IMR-90 (cell line): ENCODE data around the gene C11orf58. TPM values are rescaled to one million over a fixed set of nuclear protein-coding genes. Genes with fewer than 3 reads are reported as not detected.

Experiments
- ATAC-seq: fragments of 200-7000 bp; cut with Tn5 transposase; 2 replicates; pipeline ENCODE4 v1.9.1; 2020; ENCODE audit warnings: low read depth, mild to moderate bottlenecking, moderate library complexity
- BruUV-seq: library from RNA; stranded (reverse); fragments of 400-500 nt; replicated peaks from 2 replicates; lab custom pipeline; 2021; lab: Mats Ljungman, UMichigan
- CTCF ChIA-PET: fragments of 300-600 bp; formaldehyde crosslinking; extraction: SDS; loops from one replicate; lab custom pipeline; 2021; ENCODE audit warnings: antibody characterized with exemption; lab: Yijun Ruan, JAX
- POLR2A ChIA-PET: fragments of 300-600 bp; sonication (Branson Sonifier 250); formaldehyde crosslinking; loops from one replicate; lab custom pipeline; 2022; ENCODE audit warnings: antibody characterized with exemption; ENCODE audit not compliant: unreplicated experiment; lab: Charles Lee
- DNase-seq: peaks from one replicate; pipeline ENCODE4 v3.0.0; 2013
- H2AFZ ChIP-seq: replicated peaks from 2 replicates; pipeline ENCODE3; 2013; ENCODE audit warnings: low read length, mild to moderate bottlenecking; ENCODE audit not compliant: poor library complexity
- H2AK5ac ChIP-seq: 2 replicates; pipeline ENCODE4 v1.6.1; 2013; ENCODE audit warnings: low read depth, low read length, inconsistent platforms
- H2AK9ac ChIP-seq: replicated peaks from 2 replicates; pipeline ENCODE3; 2013; ENCODE audit warnings: mild to moderate bottlenecking, low read depth, low read length, moderate library complexity; ENCODE audit not compliant: poor library complexity
- H2BK120ac ChIP-seq: 2 replicates; pipeline ENCODE4 v1.6.1; 2013; ENCODE audit warnings: low read depth, low read length, inconsistent platforms
- H2BK15ac ChIP-seq: 3 replicates; pipeline ENCODE4 v1.6.1; 2013; ENCODE audit warnings: low read depth, low read length, inconsistent platforms
- H2BK20ac ChIP-seq: 2 replicates; pipeline ENCODE4 v1.6.1; 2013; ENCODE audit warnings: low read depth, mild to moderate bottlenecking, inconsistent platforms, low read length, moderate library complexity
- H2BK5ac ChIP-seq: 2 replicates; pipeline ENCODE4 v1.6.1; 2013; ENCODE audit warnings: mild to moderate bottlenecking, low read depth, low read length, inconsistent platforms; ENCODE audit not compliant: poor library complexity, severe bottlenecking
- H3K14ac ChIP-seq: replicated peaks from 2 replicates; pipeline ENCODE4 v1.6.1; 2013; ENCODE audit warnings: low read depth, low read length, inconsistent platforms
- H3K18ac ChIP-seq: 2 replicates; pipeline ENCODE4 v1.6.1; 2013; ENCODE audit warnings: low read depth, low read length, control low read depth
- H3K23ac ChIP-seq: 2 replicates; pipeline ENCODE4 v1.6.1; 2013; ENCODE audit warnings: low read depth, low read length, inconsistent platforms
- H3K27ac ChIP-seq: 2 replicates; pipeline ENCODE4 v1.5.1; 2013; ENCODE audit warnings: mild to moderate bottlenecking, control low read depth, low read length; ENCODE audit not compliant: insufficient read depth
- H3K27me3 ChIP-seq: 2 replicates; pipeline ENCODE4 v1.6.1; 2013; ENCODE audit warnings: low read length; ENCODE audit not compliant: control insufficient read depth, insufficient read depth
- H3K36me3 ChIP-seq: 2 replicates; pipeline ENCODE4 v1.6.1; 2013; ENCODE audit warnings: low read length, mixed read lengths; ENCODE audit not compliant: control insufficient read depth, insufficient read depth
- H3K4ac ChIP-seq: 2 replicates; pipeline ENCODE4 v1.6.1; 2013; ENCODE audit warnings: low read depth, low read length, inconsistent platforms
- H3K4me1 ChIP-seq: 2 replicates; pipeline ENCODE4 v1.6.1; 2013; ENCODE audit warnings: low read length, mixed read lengths; ENCODE audit not compliant: control insufficient read depth, insufficient read depth
- H3K4me2 ChIP-seq: 2 replicates; pipeline ENCODE4 v1.6.1; 2013; ENCODE audit warnings: low read depth, mild to moderate bottlenecking, control low read depth, low read length, moderate library complexity
- H3K4me3 ChIP-seq: 2 replicates; pipeline ENCODE4 v1.5.1; 2013; ENCODE audit warnings: low read depth, mild to moderate bottlenecking, control low read depth, low read length, moderate library complexity; ENCODE audit not compliant: insufficient read depth
- H3K56ac ChIP-seq: 2 replicates; pipeline ENCODE4 v1.6.1; 2013; ENCODE audit warnings: low read length, inconsistent platforms; ENCODE audit not compliant: insufficient read depth; ENCODE audit errors: extremely low read depth
- H3K79me1 ChIP-seq, 2 experiments: 2 replicates each; pipeline ENCODE4 v1.6.1; 2013; ENCODE audit warnings: low read length in 2 of 2, inconsistent platforms in 1 of 2, low read depth in 1 of 2
- H3K9ac ChIP-seq: 2 replicates; pipeline ENCODE4 v1.6.1; 2013; ENCODE audit warnings: low read depth, low read length, control low read depth
- H3K9me1 ChIP-seq: 2 replicates; pipeline ENCODE4 v1.6.1; 2013; ENCODE audit warnings: low read length, inconsistent platforms; ENCODE audit not compliant: insufficient read depth
- H3K9me3 ChIP-seq: 2 replicates; pipeline ENCODE4 v1.6.1; 2013; ENCODE audit warnings: low read length; ENCODE audit not compliant: control insufficient read depth, insufficient read depth
- H4K20me1 ChIP-seq: 2 replicates; pipeline ENCODE4 v1.6.1; 2013; ENCODE audit warnings: low read length, inconsistent platforms; ENCODE audit not compliant: insufficient read depth
- H4K5ac ChIP-seq: 2 replicates; pipeline ENCODE4 v1.6.1; 2013; ENCODE audit warnings: mild to moderate bottlenecking, low read depth, low read length, control low read depth
- H4K8ac ChIP-seq, 2 experiments: 2 replicates each; pipeline ENCODE4 v1.6.1; 2013; ENCODE audit warnings: low read depth in 2 of 2, low read length in 2 of 2, control low read depth in 1 of 2, inconsistent platforms in 1 of 2
- H4K91ac ChIP-seq: 2 replicates; pipeline ENCODE4 v1.6.1; 2013; ENCODE audit warnings: low read depth, low read length, inconsistent platforms; ENCODE audit not compliant: insufficient read depth
- CEBPB ChIP-seq: IDR thresholded peaks from 2 replicates; pipeline ENCODE4 v1.6.1; 2012; ENCODE audit warnings: low read depth, low read length, improper control_type of control experiment
- RAD21 ChIP-seq: IDR thresholded peaks from 2 replicates; pipeline ENCODE4 v1.6.1; 2012; ENCODE audit warnings: low read length, improper control_type of control experiment
- RCOR1 ChIP-seq: IDR thresholded peaks from 2 replicates; pipeline ENCODE4 v1.6.1; 2012; ENCODE audit warnings: mild to moderate bottlenecking, low read length, improper control_type of control experiment; ENCODE audit not compliant: insufficient replicate concordance
- WGBS, 2 experiments: methylation state at CpG; one replicate each; pipeline versions ENCODE4 v1.1.5 to v1.1.7; 2013; ENCODE audit warnings: missing lambda C conversion rate in 2 of 2; ENCODE audit not compliant: insufficient read length in 1 of 2; ENCODE audit errors: extremely low coverage in 2 of 2; 5-methylcytosine and 5-hydroxymethylcytosine counted together
- dilution Hi-C: fragments of 300-500 bp; cut with HindIII; formaldehyde crosslinking; loops from one replicate; pipeline ENCODE4 v1.14.3; 2018; ENCODE audit warnings: low sequenced_read_pairs; ENCODE audit not compliant: unreplicated experiment
- in situ Hi-C: fragments of 300-500 bp; cut with MboI; formaldehyde crosslinking; loops from 3 replicates; pipeline ENCODE4 v1.14.3; 2019; ENCODE audit warnings: low sequenced_read_pairs, inconsistent platforms, mixed read lengths
- intact Hi-C: fragments of 100-400 bp; cut with micrococcal nuclease; formaldehyde crosslinking; loops from 2 replicates; pipeline ENCODE4 v1.10.0; 2022
- polyA plus RNA-seq, 3 experiments: library from polyadenylated mRNA; depleted of rRNA; stranded (reverse); fragments of >200 nt; gene quantifications; 2 replicates each; pipeline ENCODE4 v1.2.3, GENCODE V29; 2012; ENCODE audit warnings: low replicate concordance in 1 of 3
- total RNA-seq: library from RNA; depleted of rRNA; stranded (reverse); fragments of >200 nt; gene quantifications from 2 replicates; pipeline ENCODE4 v1.2.3, GENCODE V29; 2012

C11orf58 gene
- total and polyA plus RNA-seq, 2 of the 4 experiments (the other 2 are of a cell fraction): 53.8 to 67.8 TPM

- Histone ChIP-seq H3K9me1 (peaks cover 7% of the 10 kb centered on the region), H2BK5ac (no peak overlapping the region), H2AK9ac (no peak overlapping the region), H3K9ac (no peak overlapping the region), H4K8ac (no peak overlapping the region), H3K27me3 (peaks cover 2% of the 10 kb centered on the region), H3K27ac (no peak overlapping the region), H2BK20ac (no peak overlapping the region), H4K91ac (no peak overlapping the region), H2AFZ (no peak overlapping the region), H2BK15ac (no peak overlapping the region), H4K20me1 (no peaks in the 10 kb centered on the region), H3K18ac (no peak overlapping the region), H3K4me3 (no peak overlapping the region), H3K9me3 (no peaks in the 10 kb centered on the region), H2BK120ac (no peak overlapping the region), H3K79me1 (no peaks in the 10 kb centered on the region), H3K4me1 (peaks cover 6% of the 10 kb centered on the region), H3K4ac (no peak overlapping the region), H3K14ac (no peak overlapping the region), H3K36me3 (no peaks in the 10 kb centered on the region), H4K5ac (no peak overlapping the region), H3K4me2 (no peak overlapping the region), H3K56ac (no peak overlapping the region), H2AK5ac (peak overlapping the region; percentile 17; the same call in 1 of the 2 replicates), H3K23ac (no peak overlapping the region)
- in situ Hi-C loops (no loop called here), intact Hi-C loops (no loop called here), dilution Hi-C loops (no loop called here)
- TF ChIP-seq RCOR1 (no peak), CEBPB (no peak), RAD21 (no peak)
- POLR2A ChIA-PET: no interaction called here
- ATAC-seq: no peak
- WGBS, 2 experiments: 92% methylated on average over 2 of the region's 3 CpGs; no CpG with 5 or more reads in 1 of the 2 experiments
- no peak for DNase-seq
- CTCF ChIA-PET: no interaction called here
- BruUV-seq: no TSS peak
Observed at GRCh38 chr11:16793511-16793910, 55.1 kb downstream of the C11orf58 start.
